KG1 (cell line): ENCODE measurements around the gene RAD9A.
"Not testable (repeated sequence)": the region's sequence is repeated elsewhere in the genome, so short reads cannot be mapped to it uniquely, and the experiment has no call there.

Experiments
- DNase-seq: peaks from one replicate; lab custom pipeline; 2025; lab: John Stamatoyannopoulos, UW

Gene RAD9A

DNA sequence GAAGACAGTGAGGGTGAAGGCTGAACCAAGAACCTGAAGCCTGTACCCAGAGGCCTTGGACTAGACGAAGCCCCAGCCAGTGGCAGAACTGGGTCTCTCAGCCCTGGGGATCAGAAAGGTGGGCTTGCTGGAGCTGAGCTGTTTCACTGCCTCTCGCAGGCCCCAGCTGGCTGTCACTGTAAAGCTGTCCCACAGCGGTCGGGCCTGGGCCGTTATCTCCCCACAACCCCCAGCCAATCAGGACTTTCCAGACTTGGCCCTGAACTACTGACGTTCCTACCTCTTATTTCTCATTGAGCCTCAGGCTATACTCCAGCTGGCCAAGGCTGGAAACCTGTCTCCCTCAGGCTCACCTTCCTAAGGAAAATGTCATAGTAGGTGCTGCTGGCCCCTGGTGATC is 5.8 kb downstream of the RAD9A start:
- DNase-seq = no peak

DNA sequence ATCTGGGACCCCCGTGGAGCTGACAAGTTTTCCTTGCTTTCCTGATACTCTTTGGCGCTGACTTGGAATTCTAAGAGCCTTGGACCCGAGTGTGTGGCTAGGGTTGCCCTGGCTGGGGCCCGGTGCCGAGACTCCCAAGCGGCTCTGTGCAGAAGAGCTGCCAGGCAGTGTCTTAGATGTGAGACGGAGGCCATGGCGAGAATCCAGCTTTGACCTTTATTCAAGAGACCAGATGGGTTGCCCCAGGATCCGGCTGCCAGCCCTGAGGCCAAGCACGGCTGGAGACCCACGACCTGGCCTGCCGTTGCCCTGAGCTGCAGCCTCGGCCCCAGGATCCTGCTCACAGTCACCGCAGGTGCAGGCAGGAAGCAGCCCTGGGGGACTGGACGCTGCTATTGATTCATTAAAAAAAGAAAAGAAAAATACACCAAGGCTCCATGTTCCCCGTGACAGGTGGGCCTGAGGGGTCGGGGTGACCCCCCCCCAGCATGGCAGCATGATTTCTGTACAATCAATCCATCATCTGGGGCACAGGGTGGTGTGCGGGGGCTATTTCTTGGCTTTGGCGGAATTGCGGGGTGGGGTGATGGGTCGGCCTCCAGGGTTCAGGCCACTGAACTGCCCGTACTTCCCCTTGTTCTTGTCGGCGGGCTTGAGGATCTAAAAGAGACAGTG is 6.3 kb downstream of the RAD9A start:
- no peak for DNase-seq

DNA sequence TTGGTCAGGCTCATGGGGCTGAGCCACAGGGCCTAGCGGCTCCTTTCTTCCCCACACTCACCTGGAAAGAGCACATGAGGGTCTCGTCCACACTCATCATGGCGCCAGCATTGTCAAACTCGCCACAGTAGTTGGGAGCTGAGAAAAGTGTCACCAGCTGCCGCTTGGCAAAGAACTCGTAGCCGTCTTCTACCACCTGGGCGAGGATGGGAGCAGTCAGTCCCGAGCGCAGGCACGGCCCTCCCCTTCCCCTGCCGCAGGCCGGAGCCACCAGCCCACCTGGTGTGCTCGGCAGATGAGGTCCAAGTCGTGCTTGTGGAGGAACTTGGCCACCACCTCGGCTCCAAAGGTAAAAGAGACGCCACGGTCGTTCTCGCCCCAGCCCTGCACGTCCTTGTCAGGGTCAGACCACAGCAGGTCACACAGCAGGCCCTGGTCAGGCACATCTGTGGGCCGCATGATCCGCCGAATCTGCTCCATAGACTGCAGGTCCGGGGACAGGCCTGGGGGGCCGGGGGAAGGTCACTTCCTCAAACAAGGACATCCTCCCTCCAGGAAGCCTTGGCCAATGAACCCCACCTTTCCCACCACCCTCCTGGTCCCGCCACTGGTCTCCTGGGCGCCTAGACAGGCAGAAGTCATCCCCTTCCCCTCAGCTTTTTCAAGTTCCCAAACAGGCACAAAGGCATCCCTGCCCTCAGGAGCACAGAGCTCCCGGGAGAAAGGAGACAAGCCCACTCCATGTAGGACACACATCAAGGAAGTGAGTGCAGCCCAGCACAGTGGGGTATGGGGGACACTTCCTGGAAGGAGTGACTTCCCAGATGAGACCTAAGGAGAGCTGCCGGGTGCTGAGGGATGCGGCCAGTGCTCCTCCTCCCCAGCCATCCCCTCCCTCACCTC is 7.1 kb downstream of the RAD9A start:
- DNase-seq = no peak

DNA sequence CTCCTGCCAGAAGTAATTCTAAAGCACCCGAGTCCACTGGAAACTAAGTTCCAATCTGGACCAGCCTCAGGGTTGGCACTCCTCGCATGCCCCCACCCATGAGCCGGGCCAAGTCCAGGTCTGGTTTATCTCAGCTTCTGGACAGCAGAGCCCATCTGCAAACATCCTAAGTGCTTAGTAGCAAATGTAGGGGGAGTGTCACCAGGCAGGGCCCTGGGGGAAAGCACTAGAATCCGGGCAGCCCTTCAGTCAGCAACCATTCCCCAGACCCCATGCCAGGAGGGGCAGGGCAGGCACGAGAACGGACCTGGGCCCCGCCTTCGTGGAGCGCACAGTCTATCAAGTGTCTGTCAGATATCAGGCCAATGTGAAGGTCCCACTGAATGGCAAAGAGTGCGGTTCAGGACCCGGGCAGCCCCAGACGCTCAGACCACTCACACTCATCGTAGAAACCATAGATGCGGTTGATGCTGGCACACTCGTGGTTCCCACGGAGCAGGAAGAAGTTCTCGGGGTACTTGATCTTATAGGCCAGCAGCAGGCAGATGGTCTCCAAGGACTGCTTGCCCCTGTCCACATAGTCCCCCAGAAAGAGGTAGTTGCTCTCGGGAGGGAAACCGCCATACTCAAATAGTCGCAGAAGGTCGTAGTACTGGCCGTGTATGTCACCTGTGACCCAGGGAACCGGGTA is 8.6 kb downstream of the RAD9A start:
- no peak for DNase-seq

DNA sequence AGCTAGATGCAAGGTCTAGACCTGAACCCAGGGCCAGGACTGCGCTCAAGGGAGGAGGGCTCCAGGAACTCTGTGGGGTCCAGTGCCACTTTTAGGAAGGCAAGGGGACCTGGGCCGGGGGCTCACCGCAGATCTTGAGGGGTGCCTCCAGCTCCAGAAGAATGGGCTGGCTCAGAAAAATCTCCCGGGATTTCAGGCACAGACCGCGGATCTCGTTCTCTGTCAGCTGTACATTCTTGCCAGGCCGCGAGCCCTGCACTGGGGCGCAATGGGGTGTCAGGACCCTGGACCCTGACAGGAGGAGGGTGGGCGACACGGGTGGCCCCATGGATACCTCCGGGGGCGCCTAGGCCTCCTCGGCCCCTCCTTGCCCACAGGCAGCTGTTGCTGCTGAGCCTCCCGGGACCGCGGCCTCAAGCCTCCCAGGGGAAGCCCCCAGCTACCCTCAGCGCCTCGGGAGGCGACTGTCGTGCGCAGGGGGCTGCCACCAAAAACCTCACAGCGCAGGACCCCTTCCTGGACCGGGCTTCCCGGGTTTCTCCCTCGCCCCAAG is 9.2 kb downstream of the RAD9A start:
- no peak for DNase-seq

DNA sequence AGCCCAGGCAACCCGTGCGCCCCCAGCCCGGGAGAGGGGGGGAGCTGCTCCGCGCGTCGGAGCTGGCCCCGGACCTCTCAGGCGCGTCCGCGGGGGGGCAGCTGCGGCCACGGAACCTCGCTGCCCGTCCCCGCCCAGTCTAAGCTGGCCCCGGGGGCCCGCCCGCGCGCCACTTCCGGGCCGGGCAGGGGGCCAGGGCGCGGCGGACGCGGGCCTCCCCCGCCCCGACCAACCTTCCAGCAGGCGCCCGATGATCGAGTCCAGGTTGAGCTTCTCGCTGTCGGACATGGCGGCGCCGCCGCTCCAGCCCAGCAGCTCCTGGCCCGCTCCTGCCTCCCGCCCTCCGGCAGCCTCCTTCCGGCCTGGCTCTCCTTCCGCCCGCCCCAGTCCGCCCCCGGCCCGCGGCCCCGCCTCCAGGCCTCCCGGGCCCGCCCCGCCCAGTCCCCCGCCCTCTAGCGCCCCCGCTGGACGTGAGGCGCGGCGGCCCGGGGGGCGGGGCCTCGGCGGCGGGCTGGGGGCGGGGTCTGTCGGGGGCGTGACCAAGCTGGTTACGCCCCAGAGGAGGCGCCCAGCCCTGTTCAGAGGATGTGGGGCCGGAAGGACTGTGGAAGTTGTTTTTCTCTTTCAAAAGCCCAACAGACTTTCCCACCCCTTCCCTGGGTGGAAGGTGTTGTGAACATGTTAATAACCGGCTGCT is 9.9 kb downstream of the RAD9A start, which contains the start of gene PPP1CA:
TSS of gene PPP1CA (minus strand) at position 364 of the 697 bp plus-strand sequence. CDS start at position 288, 76 bp downstream.
- DNase-seq = peak; percentile 94

DNA sequence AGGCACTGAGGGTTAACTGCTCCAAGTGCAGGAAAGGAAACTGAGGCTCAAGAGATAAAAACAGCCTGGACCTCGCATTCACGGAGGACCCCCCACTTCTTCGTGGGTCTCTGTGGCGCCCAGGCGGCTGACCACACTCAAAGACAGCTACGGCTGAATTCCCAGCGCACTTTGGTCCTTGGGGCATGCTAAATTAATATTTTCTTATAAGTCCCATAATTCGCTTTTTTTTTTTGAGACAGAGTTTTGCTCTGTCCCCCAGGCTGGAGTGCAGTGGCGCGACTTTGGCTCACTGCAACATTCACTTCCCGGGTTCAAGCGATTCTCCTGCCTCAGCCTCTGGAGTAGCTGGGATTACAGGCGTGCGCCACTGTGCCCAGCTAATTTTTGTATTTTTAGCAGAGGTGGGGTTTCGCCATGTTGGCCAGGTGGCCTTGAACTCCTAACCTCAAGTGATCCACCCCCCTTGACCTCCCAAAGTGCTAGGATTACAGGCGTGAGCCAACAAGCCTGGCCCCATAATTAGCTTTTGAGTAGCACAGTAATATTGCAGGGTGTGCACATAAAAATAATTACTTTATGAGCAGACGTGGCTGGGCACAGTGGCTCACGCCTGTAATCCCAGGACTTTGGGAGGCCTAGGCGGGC is 10.5 kb downstream of the RAD9A start:
- not testable (repeated sequence) for DNase-seq

DNA sequence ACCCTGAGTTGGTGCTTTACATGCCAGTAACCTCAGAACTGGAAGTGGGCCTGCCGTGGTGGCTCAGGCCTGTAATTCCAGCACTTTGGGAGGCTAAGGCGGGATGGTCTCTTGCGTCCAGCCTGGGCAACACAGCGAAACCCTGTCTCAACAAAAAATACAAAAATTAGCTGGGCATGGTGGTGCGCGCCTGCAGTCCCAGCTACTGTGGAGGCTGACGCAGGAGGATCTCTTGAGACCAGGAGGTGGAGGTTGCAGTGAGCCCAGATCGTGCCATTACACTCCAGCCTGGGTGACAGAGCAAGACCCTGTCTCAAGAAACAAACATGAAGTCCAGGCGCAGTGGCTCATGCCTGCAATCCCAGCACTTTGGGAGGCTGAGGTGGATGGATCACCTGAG is 11.3 kb downstream of the RAD9A start:
- not testable (repeated sequence) for DNase-seq

DNA sequence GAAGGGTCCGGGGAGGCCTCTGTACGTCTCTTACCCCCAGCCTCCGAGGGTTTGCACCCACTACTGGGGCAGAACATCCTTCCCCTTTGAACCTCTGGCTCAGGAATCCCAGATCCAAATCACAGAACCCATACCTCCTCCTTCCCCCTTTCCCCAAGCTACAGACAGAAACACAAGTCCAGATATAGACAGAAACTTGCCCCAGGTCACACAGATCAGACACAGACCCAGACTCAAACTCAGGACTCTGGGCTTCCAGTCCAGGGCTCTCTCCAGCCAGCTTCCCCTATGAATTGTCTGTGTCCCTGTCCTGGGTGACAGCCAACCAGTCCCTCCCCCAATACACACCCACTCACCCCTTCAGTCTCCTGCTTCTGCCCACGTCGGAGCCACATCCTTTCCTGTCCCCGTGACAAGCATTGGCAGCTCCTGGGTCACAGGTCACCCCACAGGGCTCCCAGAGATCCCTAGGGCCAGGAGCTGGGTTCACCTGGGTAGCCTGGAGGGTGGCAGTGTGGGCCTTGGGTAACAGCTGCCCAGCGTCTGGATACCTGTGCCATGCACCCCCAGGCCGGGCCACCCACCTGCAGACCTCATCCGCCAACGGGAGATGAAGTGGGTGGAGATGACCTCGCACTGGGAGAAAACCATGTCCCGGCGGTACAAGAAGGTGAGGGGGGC is 12.9 kb downstream of the RAD9A start:
- DNase-seq = no peak

DNA sequence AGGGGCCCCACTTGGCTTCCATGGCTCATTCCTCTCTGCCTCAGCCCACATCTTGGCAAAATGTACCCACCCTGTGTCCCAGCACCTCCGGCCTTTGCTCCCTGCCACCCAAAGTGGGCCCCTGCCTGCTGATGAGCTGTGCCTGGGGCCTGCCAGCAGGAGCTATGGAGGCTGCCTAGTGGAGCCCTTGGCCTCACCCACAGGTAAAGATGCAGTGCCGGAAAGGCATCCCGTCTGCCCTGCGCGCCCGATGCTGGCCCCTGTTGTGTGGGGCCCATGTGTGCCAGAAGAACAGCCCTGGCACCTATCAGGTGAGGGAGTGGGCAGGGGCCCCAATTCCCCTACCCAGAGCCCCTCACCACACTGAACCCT is 13.4 kb downstream of the RAD9A start:
- no peak for DNase-seq

DNA sequence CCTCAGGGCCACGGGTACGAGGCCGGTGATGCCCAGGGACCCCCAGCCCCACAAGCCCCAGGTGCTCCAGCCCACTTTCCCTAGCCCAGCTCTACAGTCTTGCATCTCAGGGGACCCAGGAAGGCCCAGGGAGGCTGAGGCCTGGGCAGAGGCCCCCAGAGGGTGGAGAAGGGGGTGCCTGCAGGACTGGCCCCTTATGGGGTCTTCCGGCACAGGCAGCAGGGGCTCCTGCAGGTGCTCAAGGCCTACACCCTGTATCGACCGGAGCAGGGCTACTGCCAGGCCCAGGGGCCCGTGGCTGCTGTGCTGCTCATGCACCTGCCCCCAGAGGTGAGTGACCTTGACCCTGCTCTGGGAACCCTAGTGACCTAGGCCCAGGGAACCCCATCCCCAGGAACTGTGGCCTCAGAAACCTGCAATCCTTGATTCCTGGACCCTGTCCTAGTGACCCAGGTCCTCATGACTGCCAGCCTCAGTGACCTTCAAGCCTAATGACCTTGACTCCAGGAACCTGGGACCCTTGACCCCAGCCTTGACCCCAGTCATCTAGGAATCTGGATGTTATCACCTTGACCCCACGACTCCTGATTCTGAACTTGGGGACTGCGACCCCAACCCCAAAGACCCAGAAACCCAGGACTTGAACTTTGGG is 14.0 kb downstream of the RAD9A start:
- DNase-seq = no peak

DNA sequence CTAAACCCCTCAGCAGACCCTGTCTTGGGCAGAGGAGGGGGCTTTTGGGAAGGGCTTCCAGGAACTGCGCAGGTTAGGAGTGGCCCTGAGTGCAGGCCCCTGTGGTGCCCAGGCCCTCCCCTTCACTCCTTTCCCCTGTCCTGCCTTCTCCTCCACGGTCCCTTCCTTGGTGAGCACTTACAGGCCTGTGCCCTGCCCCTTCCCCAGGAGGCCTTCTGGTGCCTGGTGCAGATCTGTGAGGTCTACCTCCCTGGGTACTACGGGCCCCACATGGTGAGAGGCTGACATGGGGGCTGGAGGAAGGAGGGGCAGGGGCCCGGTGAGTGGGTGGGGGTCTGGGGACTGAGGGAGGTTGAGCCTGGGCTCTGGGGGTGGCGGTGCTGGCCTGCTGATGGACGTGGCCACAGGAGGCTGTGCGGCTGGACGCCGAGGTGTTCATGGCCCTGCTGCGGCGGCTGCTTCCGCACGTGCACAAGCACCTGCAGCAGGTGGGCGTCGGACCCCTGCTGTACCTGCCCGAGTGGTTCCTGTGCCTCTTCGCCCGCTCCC is 14.7 kb downstream of the RAD9A start:
- no peak for DNase-seq

DNA sequence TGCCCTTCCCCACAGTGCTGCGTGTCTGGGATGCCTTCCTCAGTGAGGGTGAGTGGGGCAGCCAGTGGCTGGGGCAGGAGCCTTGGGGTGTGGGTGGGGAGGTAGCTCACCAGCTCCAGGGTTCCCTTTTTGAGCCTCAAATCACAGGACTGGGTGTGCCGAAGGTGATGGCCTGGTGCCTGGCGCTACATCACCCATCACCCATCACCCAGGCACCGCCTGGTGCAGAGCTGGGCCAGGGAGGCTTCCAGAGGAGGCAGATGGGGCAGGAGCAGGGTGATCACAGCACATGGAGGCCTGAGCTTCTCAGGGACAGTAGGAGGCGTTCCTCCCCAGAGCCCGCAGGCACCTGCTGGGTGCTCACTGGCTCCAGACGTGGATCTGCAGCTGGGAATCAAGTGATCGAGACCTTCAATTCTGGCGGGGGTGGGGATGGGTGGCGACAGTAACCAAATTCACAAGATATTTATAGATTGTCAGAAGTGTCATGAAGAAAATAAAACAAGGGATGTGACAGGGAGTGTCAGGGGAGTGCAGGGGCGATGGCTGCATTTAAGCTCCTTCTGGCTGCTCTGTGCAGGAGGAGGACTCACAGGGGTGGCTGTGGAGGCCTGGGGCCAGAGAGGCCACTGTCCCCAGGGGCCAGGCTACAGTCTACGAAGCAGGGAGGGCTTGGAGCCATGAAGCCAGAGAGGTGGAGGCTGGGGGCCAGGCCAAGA is 15.3 kb downstream of the RAD9A start:
- DNase-seq = no peak

DNA sequence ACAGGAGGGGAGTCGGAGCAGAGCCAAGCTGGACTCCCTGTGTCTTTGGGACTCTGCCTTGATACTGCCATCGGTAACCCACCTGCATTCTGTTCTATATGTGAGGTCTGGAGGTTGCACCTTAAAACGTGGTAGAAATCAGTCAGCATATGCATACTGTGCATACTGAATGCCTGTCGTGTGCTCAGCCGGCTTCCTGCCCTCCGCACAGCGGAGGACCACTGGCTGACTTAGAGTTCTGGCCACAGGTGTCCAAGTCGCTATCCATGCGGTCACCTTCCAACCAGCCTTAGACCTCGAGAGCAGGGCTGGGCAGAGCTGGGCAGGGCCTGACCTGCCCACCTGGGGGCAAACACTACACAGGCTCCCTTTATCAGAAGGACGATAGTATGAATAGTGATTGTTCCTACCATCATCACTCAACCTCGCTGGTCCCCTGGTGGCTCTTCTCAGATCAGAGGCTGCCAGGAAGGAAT is 15.9 kb downstream of the RAD9A start:
- DNase-seq = no peak

DNA sequence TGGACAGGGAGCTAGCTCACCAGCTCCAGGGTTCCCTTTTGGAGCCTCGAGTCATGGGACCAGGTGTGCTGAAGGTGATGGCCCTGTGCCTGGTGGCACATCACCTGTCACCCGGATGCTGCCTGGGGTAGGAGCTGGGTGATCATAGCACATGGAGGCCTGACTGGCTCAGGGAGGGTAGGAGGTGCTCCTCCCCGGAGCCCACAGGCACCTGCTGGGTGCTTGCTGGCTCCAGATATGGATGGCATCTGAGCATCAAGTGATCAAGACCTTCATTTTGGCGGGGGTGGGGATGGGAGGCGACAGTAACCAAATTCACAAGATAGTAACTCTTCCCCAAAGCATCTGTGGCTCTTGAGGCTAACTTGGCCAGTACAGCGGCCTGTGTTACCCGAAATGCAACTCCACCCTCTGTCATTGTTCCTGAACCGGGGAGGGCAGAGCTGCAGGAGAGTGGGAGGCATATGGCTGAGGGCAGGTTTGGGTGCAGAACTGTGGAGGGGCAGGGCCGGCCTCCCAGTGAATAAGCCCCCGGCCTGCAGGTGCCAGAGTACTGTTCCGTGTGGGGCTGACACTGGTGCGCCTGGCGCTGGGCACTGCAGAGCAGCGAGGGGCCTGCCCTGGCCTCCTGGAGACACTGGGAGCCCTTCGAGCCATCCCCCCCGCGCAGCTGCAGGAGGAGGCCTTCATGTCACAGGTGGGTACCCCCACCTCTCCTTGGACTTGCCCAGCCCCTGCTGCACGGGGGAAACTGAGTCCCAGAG is 16.8 kb downstream of the RAD9A start:
- DNase-seq = no peak

DNA sequence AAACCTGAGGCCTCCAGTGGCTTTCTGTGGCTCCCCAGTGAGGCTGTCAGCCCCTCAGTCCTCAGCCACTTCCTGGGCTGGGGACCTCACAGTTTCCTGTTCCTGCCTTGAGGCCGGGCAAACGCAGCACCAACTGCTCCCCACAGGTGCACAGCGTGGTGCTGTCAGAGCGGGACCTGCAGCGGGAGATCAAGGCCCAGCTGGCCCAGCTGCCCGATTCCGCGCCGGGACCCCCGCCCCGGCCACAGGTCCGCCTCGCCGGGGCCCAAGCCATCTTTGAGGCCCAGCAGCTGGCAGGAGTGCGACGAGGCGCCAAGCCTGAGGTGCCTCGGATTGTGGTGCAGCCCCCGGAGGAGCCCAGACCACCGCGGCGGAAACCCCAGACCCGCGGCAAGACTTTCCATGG is 17.5 kb downstream of the RAD9A start:
- DNase-seq = peak; percentile 84

DNA sequence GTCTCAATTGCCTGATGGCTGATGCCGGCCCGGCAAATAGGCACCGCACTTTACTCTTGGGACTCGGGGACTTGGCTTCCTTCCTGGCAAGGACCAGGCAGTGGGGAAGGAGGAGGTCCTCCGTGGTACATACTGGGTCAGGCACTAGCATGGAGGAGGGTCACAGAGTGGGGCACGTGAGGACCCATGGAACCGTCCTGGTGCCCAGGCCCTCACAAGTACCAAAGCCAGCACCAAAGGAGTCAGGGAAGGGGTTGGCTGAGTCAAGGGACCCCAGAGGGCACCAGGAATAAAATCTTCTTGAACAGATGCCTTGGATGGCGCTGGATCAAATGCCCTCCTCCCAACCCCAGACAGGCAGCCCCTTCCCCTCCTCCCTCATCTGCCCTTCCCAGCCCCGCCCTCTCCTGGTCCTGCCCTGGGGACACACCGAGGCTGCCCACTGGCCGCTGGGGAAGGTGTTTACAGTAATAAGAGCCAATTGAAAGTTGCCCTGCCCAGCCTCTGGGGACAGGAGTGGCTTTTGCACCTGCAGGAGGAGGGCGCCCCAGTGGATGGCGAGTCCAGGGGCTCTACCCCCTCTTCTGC is 18.1 kb downstream of the RAD9A start:
- DNase-seq = no peak

DNA sequence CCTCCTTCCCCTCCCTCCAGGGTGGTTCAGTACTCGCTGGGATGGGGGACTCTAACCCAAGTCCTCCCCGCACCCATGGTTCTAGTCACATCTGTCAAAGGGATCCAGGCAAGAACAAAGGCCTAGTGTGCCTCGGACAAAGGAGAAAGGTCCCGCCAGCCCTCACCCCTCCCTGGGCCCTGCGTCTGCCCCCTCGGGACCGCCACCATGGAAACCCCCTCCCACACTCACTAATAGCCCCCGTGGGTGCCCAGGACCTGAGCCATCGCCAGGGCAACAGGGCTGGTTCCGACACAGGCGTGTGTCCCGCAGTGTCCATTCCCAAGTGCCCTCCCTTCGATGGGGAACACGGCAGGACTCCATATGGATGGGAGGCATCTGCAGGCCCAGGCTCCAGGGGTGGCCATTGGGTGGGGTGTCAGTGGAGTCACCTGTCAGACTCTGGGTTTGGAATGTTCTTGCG is 18.6 kb downstream of the RAD9A start:
- no peak for DNase-seq
